HEK293T (cell line): ENCODE results near the gene FANCE.

Source experiments
- CTCF ChIA-PET: fragments of 350-600 bp; formaldehyde crosslinking; extraction: SDS; loops from one replicate; lab custom pipeline; 2021; ENCODE audit warnings: antibody characterized with exemption, inconsistent platforms; lab: Yijun Ruan, JAX
- POLR2A ChIA-PET: fragments of 350-600 bp; formaldehyde crosslinking; extraction: SDS; loops from one replicate; lab custom pipeline; 2020; ENCODE audit warnings: antibody characterized with exemption, inconsistent platforms; lab: Yijun Ruan, JAX
- DNase-seq: peaks from one replicate; pipeline ENCODE4 v3.0.0; 2012; ENCODE audit warnings: mixed read lengths; ENCODE audit errors: extremely low spot score
- ARNT ChIP-seq: fragments of 450-650 bp; IDR thresholded peaks from 2 replicates; pipeline ENCODE4 v1.6.1; 2017; ENCODE audit warnings: mild to moderate bottlenecking
- BHLHE40 ChIP-seq: fragments of 450-650 bp; IDR thresholded peaks from 2 replicates; pipeline ENCODE4 v1.6.1; 2016; ENCODE audit warnings: mild to moderate bottlenecking, moderate library complexity, borderline replicate concordance
- CTBP1 ChIP-seq: fragments of 450-650 bp; IDR thresholded peaks from 2 replicates; pipeline ENCODE4 v1.6.1; 2016; ENCODE audit warnings: borderline replicate concordance
- ELF4 ChIP-seq: fragments of 450-650 bp; IDR thresholded peaks from 2 replicates; pipeline ENCODE4 v1.6.1; 2017; ENCODE audit warnings: antibody characterized with exemption
- FOXA1 ChIP-seq: fragments of 450-650 bp; IDR thresholded peaks from 2 replicates; pipeline ENCODE4 v1.6.1; 2016; ENCODE audit warnings: mild to moderate bottlenecking
- FOXK2 ChIP-seq: fragments of 450-650 bp; IDR thresholded peaks from 2 replicates; pipeline ENCODE4 v1.6.1; 2016; ENCODE audit warnings: mild to moderate bottlenecking
- FOXM1 ChIP-seq: fragments of 450-650 bp; IDR thresholded peaks from 2 replicates; pipeline ENCODE4 v1.6.1; 2017; ENCODE audit warnings: mild to moderate bottlenecking, borderline replicate concordance
- HDGF ChIP-seq: fragments of 450-650 bp; IDR thresholded peaks from 2 replicates; pipeline ENCODE4 v1.6.1; 2017; ENCODE audit warnings: antibody characterized with exemption, borderline replicate concordance
- L3MBTL2 ChIP-seq: fragments of 450-650 bp; conservative IDR thresholded peaks from 2 replicates; pipeline ENCODE4 v1.6.1; 2016; ENCODE audit warnings: mild to moderate bottlenecking
- LEF1 ChIP-seq: fragments of 450-650 bp; IDR thresholded peaks from 2 replicates; pipeline ENCODE4 v1.6.1; 2017; ENCODE audit warnings: mild to moderate bottlenecking, borderline replicate concordance
- NFRKB ChIP-seq: fragments of 450-650 bp; IDR thresholded peaks from 2 replicates; pipeline ENCODE4 v1.6.1; 2016; ENCODE audit warnings: mild to moderate bottlenecking, moderate library complexity
- PKNOX1 ChIP-seq: fragments of 450-650 bp; IDR thresholded peaks from 2 replicates; pipeline ENCODE4 v1.6.1; 2016
- SP1 ChIP-seq: fragments of 450-650 bp; IDR thresholded peaks from 2 replicates; pipeline ENCODE4 v1.6.1; 2017
- SUZ12 ChIP-seq: fragments of 450-650 bp; IDR thresholded peaks from 2 replicates; pipeline ENCODE4 v1.6.1; 2016; ENCODE audit warnings: mild to moderate bottlenecking
- TARDBP ChIP-seq: fragments of 450-650 bp; IDR thresholded peaks from 2 replicates; pipeline ENCODE4 v1.6.1; 2016
- ZNF384 ChIP-seq: fragments of 450-650 bp; IDR thresholded peaks from 2 replicates; pipeline ENCODE4 v1.6.1; 2016

FANCE gene

GRCh38 chr6:35410131-35410530, 42.0 kb upstream of the FANCE start:
- TF ChIP-seq ARNT: no peak
- TF ChIP-seq CTBP1: no peak
- TF ChIP-seq SUZ12: no peak
- no peak for TF ChIP-seq SP1
- TF ChIP-seq ZNF384: no peak
- no peak for TF ChIP-seq L3MBTL2
- no peak for TF ChIP-seq FOXM1
- no peak for TF ChIP-seq LEF1
- TF ChIP-seq NFRKB: no peak
- TF ChIP-seq PKNOX1: no peak
- DNase-seq: no peak
- POLR2A ChIA-PET: no interaction called here
- CTCF ChIA-PET: no interaction called here

GRCh38 chr6:35411066-35411465, 41.1 kb upstream of the FANCE start:
- POLR2A ChIA-PET: no interaction called here
- TF ChIP-seq FOXM1: no peak
- no peak for TF ChIP-seq LEF1
- TF ChIP-seq SUZ12: no peak
- no peak for TF ChIP-seq HDGF
- no peak for TF ChIP-seq ZNF384
- no peak for TF ChIP-seq L3MBTL2
- no peak for TF ChIP-seq TARDBP
- TF ChIP-seq ELF4: no peak
- no peak for TF ChIP-seq FOXA1
- no peak for TF ChIP-seq FOXK2
- TF ChIP-seq NFRKB: no peak
- no peak for TF ChIP-seq SP1
- no peak for TF ChIP-seq BHLHE40
- no peak for TF ChIP-seq PKNOX1
- TF ChIP-seq CTBP1: no peak
- TF ChIP-seq ARNT: no peak
- no peak for DNase-seq
- CTCF ChIA-PET: no interaction called here

- POLR2A ChIA-PET: no interaction called here
- TF ChIP-seq SUZ12 (no peak), FOXA1 (no peak), L3MBTL2 (no peak), ZNF384 (no peak), TARDBP (no peak), FOXK2 (no peak), SP1 (no peak), PKNOX1 (no peak), ELF4 (no peak), ARNT (no peak), LEF1 (no peak), FOXM1 (no peak), BHLHE40 (no peak), CTBP1 (no peak), HDGF (no peak)
- CTCF ChIA-PET: no interaction called here
- DNase-seq: no peak
These were observed 40.0 kb upstream of the FANCE start for GRCh38 chr6:35412102-35412501.

- CTCF ChIA-PET: no interaction called here
- TF ChIP-seq ARNT: no peak
- no peak for DNase-seq
- POLR2A ChIA-PET: no interaction called here
These were observed 38.2 kb upstream of the FANCE start for GRCh38 chr6:35413911-35414310.

- TF ChIP-seq FOXK2 (no peak), ZNF384 (no peak), SP1 (no peak), HDGF (no peak), FOXA1 (no peak), BHLHE40 (no peak), PKNOX1 (no peak)
- DNase-seq: peak; percentile 63
- ChIA-PET CTCF (interaction anchor here (0.7 to 1.1 kb wide), 4 partner anchors 9 to 74 kb away, joined by 3 to 5 read pairs (median 4); no protein-coding TSS in a partner anchor), POLR2A (interaction anchor here (1.1 kb wide), 1 partner anchor 37 kb away, joined by 4 read pairs; the partner anchor contains the start of gene FANCE)
These were observed 36.9 kb upstream of the FANCE start for GRCh38 chr6:35415065-35415891.

GRCh38 chr6:35417979-35418661, 34.0 kb upstream of the FANCE start:
- CTCF ChIA-PET: interaction anchor here (1.5 kb wide), 1 partner anchor 122 kb away, joined by 3 read pairs; no protein-coding TSS in a partner anchor
- DNase-seq: no peak
- POLR2A ChIA-PET: no interaction called here
- TF ChIP-seq ELF4: no peak
- TF ChIP-seq PKNOX1: no peak
- TF ChIP-seq ZNF384: no peak
- TF ChIP-seq CTBP1: no peak
- no peak for TF ChIP-seq SUZ12
- TF ChIP-seq SP1: no peak
- TF ChIP-seq LEF1: no peak
- TF ChIP-seq TARDBP: no peak
- TF ChIP-seq ARNT: no peak
- no peak for TF ChIP-seq FOXK2
